ENCODE results near the gene DDI1. TPM values are rescaled to one million over a fixed set of nuclear protein-coding genes. Genes with fewer than 3 reads are reported as not detected.
"Not testable (repeated sequence)": the region's sequence is repeated elsewhere in the genome, so short reads cannot be mapped to it uniquely, and the experiment has no call there.

DDI1 gene
- total RNA-seq, 1 donor from 2014 or later: not detected

GRCh38 chr11:104036995-104037394 is 555 bp downstream of the DDI1 start:
- no peaks in the 10 kb centered on the region for H3K9me3 Mint-ChIP-seq (ENCODE audit: unreplicated experiment)
- no peak overlapping the region for H3K4me3 Mint-ChIP-seq (ENCODE audit: unreplicated experiment)
- H3K27me3 Mint-ChIP-seq (ENCODE audit: unreplicated experiment): peaks cover 2% of the 10 kb centered on the region
- H3K4me1 Mint-ChIP-seq (ENCODE audit: unreplicated experiment): peaks cover 10% of the 10 kb centered on the region
- H3K36me3 Mint-ChIP-seq (ENCODE audit: unreplicated experiment): no peaks in the 10 kb centered on the region
- DNase-seq (ENCODE audit: extremely low spot score, unreplicated experiment): no peak
- no peak overlapping the region for H3K27ac Mint-ChIP-seq (ENCODE audit: unreplicated experiment)
- TF ChIP-seq CTCF (IDR thresholded peaks at IDR 0.05): no peak

- no peak for TF ChIP-seq CTCF (IDR thresholded peaks at IDR 0.05)
- Mint-ChIP-seq H3K9me3 (ENCODE audit: unreplicated experiment) (no peaks in the 10 kb centered on the region), H3K4me3 (ENCODE audit: unreplicated experiment) (no peak overlapping the region), H3K36me3 (ENCODE audit: unreplicated experiment) (no peaks in the 10 kb centered on the region), H3K27ac (ENCODE audit: unreplicated experiment) (no peak overlapping the region), H3K4me1 (ENCODE audit: unreplicated experiment) (no peaks in the 10 kb centered on the region), H3K27me3 (ENCODE audit: unreplicated experiment) (peaks cover 2% of the 10 kb centered on the region)
- no peak for DNase-seq (ENCODE audit: extremely low spot score, unreplicated experiment)
Observed at GRCh38 chr11:104041792-104042191, 5.4 kb downstream of the DDI1 start.

GRCh38 chr11:104043142-104043541 is 6.7 kb downstream of the DDI1 start:
- no peak for DNase-seq (ENCODE audit: extremely low spot score, unreplicated experiment)
- no peaks in the 10 kb centered on the region for H3K4me1 Mint-ChIP-seq (ENCODE audit: unreplicated experiment)
- no peaks in the 10 kb centered on the region for H3K9me3 Mint-ChIP-seq (ENCODE audit: unreplicated experiment)
- no peak for TF ChIP-seq CTCF (IDR thresholded peaks at IDR 0.05)
- no peak overlapping the region for H3K4me3 Mint-ChIP-seq (ENCODE audit: unreplicated experiment)
- no peaks in the 10 kb centered on the region for H3K36me3 Mint-ChIP-seq (ENCODE audit: unreplicated experiment)
- no peak overlapping the region for H3K27ac Mint-ChIP-seq (ENCODE audit: unreplicated experiment)
- H3K27me3 Mint-ChIP-seq (ENCODE audit: unreplicated experiment): peaks cover 2% of the 10 kb centered on the region

- TF ChIP-seq CTCF (IDR thresholded peaks at IDR 0.05): no peak
- Mint-ChIP-seq H3K4me3 (ENCODE audit: unreplicated experiment) (no peak overlapping the region), H3K9me3 (ENCODE audit: unreplicated experiment) (no peaks in the 10 kb centered on the region), H3K4me1 (ENCODE audit: unreplicated experiment) (no peaks in the 10 kb centered on the region), H3K27ac (ENCODE audit: unreplicated experiment) (no peak overlapping the region), H3K36me3 (ENCODE audit: unreplicated experiment) (no peaks in the 10 kb centered on the region), H3K27me3 (ENCODE audit: unreplicated experiment) (peaks cover 2% of the 10 kb centered on the region)
- DNase-seq (ENCODE audit: extremely low spot score, unreplicated experiment): no peak
Observed at GRCh38 chr11:104043678-104044239, 7.3 kb downstream of the DDI1 start.

GRCh38 chr11:104046331-104046730 is 9.9 kb downstream of the DDI1 start:
- no peaks in the 10 kb centered on the region for H3K36me3 Mint-ChIP-seq (ENCODE audit: unreplicated experiment)
- peaks cover 2% of the 10 kb centered on the region for H3K27me3 Mint-ChIP-seq (ENCODE audit: unreplicated experiment)
- no peak overlapping the region for H3K27ac Mint-ChIP-seq (ENCODE audit: unreplicated experiment)
- no peak overlapping the region for H3K4me3 Mint-ChIP-seq (ENCODE audit: unreplicated experiment)
- TF ChIP-seq CTCF (IDR thresholded peaks at IDR 0.05): no peak
- no peaks in the 10 kb centered on the region for H3K4me1 Mint-ChIP-seq (ENCODE audit: unreplicated experiment)
- H3K9me3 Mint-ChIP-seq (ENCODE audit: unreplicated experiment): no peaks in the 10 kb centered on the region
- DNase-seq (ENCODE audit: extremely low spot score, unreplicated experiment): no peak

- not testable (repeated sequence) for H3K36me3 Mint-ChIP-seq (ENCODE audit: unreplicated experiment); H3K4me1 Mint-ChIP-seq (ENCODE audit: unreplicated experiment); DNase-seq (ENCODE audit: extremely low spot score, unreplicated experiment); H3K9me3 Mint-ChIP-seq (ENCODE audit: unreplicated experiment); H3K27ac Mint-ChIP-seq (ENCODE audit: unreplicated experiment); H3K27me3 Mint-ChIP-seq (ENCODE audit: unreplicated experiment); H3K4me3 Mint-ChIP-seq (ENCODE audit: unreplicated experiment)
Observed at GRCh38 chr11:104046858-104047257, 10.4 kb downstream of the DDI1 start.

Measured in osteocyte (in vitro differentiated cells).